PFSK-1 (cell line): ENCODE measurements around the gene MAD1L1.

ENCODE experiments used
- FOXP2 ChIP-seq: optimal IDR thresholded peaks from 2 replicates; pipeline ENCODE3; 2011; ENCODE audit warnings: borderline replicate concordance, control low read depth, inconsistent platforms; ENCODE audit not compliant: insufficient read depth; ENCODE audit errors: extremely low read length, extremely low read depth
- POLR2AphosphoS5 ChIP-seq: IDR thresholded peaks from 2 replicates; pipeline ENCODE4 v1.6.1; 2012; ENCODE audit warnings: low read depth, mild to moderate bottlenecking, control low read depth, low read length, moderate library complexity
- SIN3A ChIP-seq: IDR thresholded peaks from 2 replicates; pipeline ENCODE4 v1.6.1; 2012; ENCODE audit warnings: mild to moderate bottlenecking, low read length, moderate library complexity, borderline replicate concordance; ENCODE audit not compliant: insufficient read depth
- TAF1 ChIP-seq: IDR thresholded peaks from 2 replicates; pipeline ENCODE4 v1.6.1; 2012; ENCODE audit warnings: low read length, control low read depth, borderline replicate concordance; ENCODE audit not compliant: insufficient read depth
- TF ChIP-seq, protein P1 (sequence below), 2 experiments: IDR thresholded peaks; 2 replicates each; pipeline versions ENCODE4 v1.6.1 to v1.8.0; 2011 to 2012; ENCODE audit warnings: low read depth in 2 of 2, low read length in 2 of 2, control low read depth in 1 of 2, inconsistent platforms in 1 of 2, mild to moderate bottlenecking in 1 of 2, moderate library complexity in 1 of 2; ENCODE audit not compliant: insufficient read depth in 1 of 2

Gene MAD1L1

DNA sequence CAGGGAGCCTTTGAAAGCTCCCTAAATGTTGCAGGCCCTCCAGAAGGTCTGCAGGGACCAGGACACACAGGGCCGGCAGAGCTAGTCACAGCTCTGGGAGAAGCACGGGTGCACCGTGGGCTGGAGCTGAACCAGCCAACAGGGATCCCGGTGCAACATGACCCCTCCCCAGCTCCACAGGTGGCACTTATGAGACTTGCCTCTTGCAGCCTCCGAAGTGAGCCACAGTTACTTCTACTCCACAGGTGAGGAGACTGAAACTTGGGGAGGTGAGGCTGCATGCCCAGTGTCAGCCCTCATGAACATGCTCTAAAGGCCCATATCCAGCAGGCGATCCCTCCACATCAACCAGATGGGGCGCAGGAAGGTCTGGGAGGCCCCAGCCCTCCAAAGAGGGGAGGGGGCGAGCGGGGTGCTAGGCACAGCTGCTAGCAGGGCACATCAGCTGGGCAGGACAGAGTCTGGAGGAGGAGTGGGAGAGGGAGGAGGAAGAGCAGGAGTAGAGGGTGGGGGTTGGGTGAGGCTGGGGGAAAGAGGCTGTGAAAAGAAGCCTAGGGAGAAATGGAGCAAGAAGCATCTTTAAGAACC, 338.3 kb downstream of the MAD1L1 start:
- TF ChIP-seq, protein P1, sequence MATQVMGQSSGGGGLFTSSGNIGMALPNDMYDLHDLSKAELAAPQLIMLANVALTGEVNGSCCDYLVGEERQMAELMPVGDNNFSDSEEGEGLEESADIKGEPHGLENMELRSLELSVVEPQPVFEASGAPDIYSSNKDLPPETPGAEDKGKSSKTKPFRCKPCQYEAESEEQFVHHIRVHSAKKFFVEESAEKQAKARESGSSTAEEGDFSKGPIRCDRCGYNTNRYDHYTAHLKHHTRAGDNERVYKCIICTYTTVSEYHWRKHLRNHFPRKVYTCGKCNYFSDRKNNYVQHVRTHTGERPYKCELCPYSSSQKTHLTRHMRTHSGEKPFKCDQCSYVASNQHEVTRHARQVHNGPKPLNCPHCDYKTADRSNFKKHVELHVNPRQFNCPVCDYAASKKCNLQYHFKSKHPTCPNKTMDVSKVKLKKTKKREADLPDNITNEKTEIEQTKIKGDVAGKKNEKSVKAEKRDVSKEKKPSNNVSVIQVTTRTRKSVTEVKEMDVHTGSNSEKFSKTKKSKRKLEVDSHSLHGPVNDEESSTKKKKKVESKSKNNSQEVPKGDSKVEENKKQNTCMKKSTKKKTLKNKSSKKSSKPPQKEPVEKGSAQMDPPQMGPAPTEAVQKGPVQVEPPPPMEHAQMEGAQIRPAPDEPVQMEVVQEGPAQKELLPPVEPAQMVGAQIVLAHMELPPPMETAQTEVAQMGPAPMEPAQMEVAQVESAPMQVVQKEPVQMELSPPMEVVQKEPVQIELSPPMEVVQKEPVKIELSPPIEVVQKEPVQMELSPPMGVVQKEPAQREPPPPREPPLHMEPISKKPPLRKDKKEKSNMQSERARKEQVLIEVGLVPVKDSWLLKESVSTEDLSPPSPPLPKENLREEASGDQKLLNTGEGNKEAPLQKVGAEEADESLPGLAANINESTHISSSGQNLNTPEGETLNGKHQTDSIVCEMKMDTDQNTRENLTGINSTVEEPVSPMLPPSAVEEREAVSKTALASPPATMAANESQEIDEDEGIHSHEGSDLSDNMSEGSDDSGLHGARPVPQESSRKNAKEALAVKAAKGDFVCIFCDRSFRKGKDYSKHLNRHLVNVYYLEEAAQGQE (IDR thresholded peaks at IDR 0.05; ENCODE audit: insufficient read depth in 1 of 2, low read depth in 2 of 2, low read length in 2 of 2), result no peak
- no peak for TF ChIP-seq SIN3A
- no peak for TF ChIP-seq FOXP2
- no peak for TF ChIP-seq TAF1

DNA sequence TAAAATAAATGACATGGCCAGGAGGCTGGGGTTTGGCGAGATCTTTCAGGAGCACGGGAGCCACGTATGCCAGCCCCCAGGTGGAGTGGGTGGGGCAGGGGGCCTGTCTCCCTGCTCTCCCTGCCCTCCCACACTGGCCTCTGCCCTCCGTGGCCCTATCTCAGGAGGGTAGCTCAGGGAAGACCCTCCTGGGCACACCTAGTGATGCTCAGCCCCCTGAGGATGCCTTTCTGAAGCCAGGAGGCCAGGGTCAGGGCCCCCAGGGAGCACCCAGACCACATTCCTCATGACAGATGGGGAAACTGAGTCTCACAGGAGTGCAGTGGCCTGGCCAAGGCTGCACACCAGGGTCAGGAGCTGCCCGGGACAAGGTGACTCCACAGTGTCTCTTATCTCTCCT, 339.3 kb downstream of the MAD1L1 start:
- TF ChIP-seq SIN3A (no peak), TAF1 (no peak), POLR2AphosphoS5 (no peak), FOXP2 (no peak)
- TF ChIP-seq, protein P1 (IDR thresholded peaks at IDR 0.05; ENCODE audit: insufficient read depth in 1 of 2, low read depth in 2 of 2, low read length in 2 of 2), result no peak

DNA sequence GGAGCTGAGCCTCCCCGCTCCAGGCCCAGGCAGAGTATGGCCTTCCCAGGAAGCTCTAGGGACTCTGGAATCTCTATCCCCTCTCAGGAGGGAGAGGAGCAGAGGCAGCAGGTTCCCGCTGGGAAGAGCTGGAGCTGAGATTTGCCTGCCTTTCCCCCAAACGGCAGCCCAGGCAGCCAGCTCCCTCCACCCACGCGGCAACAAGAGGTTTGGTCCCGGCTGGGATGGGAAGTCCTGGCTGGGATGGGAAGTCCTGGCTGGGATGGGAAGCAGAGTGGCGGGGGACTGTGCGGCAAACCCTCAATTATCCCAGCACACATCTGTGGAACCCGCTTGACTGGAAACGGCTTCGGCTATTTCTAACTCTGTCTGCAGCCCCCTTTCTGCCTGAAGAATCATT, 339.7 kb downstream of the MAD1L1 start:
- TF ChIP-seq POLR2AphosphoS5 (no peak), FOXP2 (no peak), SIN3A (no peak), TAF1 (no peak)
- TF ChIP-seq, protein P1 (IDR thresholded peaks at IDR 0.05; ENCODE audit: insufficient read depth in 1 of 2, low read depth in 2 of 2, low read length in 2 of 2), result no peak

DNA sequence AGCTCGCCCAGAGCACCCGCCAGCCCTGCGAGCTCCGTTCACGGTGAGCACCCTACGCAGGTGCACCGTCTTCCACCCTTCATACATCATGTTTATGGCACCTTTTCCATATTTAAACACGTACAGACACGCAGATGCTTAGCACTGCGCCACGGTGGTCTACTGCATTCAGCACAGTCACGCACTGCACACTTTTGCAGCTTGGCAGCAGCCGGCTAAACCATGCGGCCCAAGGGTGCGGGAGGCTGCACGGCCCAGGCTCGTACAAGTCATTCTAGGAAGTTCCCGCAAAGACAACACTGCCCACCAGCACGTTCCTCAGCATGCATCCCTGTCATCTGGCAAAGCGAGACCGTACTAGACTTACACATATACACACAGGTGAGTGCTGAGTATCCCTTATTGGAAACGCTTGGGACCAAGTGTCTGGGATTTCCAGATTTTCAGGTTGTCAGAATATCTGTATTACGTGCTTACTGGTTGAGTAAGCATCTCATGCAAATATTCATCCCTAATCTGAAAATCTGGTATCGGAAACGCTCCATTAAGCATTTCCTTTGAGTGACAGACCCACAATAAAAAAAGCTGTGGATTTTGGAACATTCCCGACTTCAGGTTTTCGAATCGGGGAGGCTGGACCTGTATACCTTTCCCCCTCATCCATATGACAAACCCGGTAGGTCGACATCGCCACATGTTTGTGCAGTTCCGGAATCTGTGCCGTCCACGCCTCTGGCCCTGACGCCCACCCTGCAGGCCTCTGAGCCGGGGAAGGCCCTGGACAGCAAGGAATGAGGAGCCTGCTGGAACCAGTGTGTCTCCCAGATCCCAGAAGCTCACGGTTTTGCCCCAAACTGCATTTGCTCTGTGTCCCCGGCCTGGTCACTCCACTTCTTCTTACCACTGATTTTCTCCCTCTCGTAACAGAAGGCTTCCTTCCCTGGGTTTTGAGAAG, 340.5 kb downstream of the MAD1L1 start:
- TF ChIP-seq TAF1, result no peak
- TF ChIP-seq FOXP2, result no peak
- TF ChIP-seq POLR2AphosphoS5, result no peak
- TF ChIP-seq SIN3A, result no peak
- TF ChIP-seq, protein P1 (IDR thresholded peaks at IDR 0.05; ENCODE audit: insufficient read depth in 1 of 2, low read depth in 2 of 2, low read length in 2 of 2), result no peak
